HepG2 (cell line): Measurements from ENCODE around the gene ABHD1. TPM values are rescaled to one million over a fixed set of nuclear protein-coding genes. Genes with fewer than 3 reads are reported as not detected.

ENCODE experiments used
- BCL6 ChIP-seq: IDR thresholded peaks from 2 replicates; pipeline ENCODE4 v1.6.1; 2016; ENCODE audit warnings: missing genetic modification reagents, missing compliant biosample characterization
- CHD2 ChIP-seq: IDR thresholded peaks from 2 replicates; pipeline ENCODE4 v1.6.1; 2011; ENCODE audit warnings: low read depth, low read length, improper control_type of control experiment
- HNF1A ChIP-seq, 2 experiments: sonication (generic) in 1 of 2; formaldehyde crosslinking in 1 of 2; IDR thresholded peaks; 2 replicates each; pipeline versions ENCODE4 v1.4.0 to v1.6.1; 2016 to 2020; ENCODE audit warnings: borderline replicate concordance in 1 of 2, low read depth in 1 of 2, mild to moderate bottlenecking in 1 of 2, missing genetic modification reagents in 1 of 2
- HOXA9 ChIP-seq: sonication (generic); formaldehyde crosslinking; IDR thresholded peaks from 2 replicates; pipeline ENCODE4 v1.8.1; 2022; ENCODE audit warnings: missing genetic modification reagents, mild to moderate bottlenecking, moderate library complexity, borderline replicate concordance
- PBX2 ChIP-seq: IDR thresholded peaks from 2 replicates; pipeline ENCODE4 v1.6.1; 2016; ENCODE audit warnings: control low read depth
- PITX1 ChIP-seq: sonication (generic); formaldehyde crosslinking; IDR thresholded peaks from 2 replicates; pipeline ENCODE4 v1.5.1; 2020; ENCODE audit warnings: mild to moderate bottlenecking, missing genetic modification reagents
- TARDBP ChIP-seq: sonication (generic); formaldehyde crosslinking; IDR thresholded peaks from 2 replicates; pipeline ENCODE4 v1.8.0; 2022; ENCODE audit warnings: mild to moderate bottlenecking, missing genetic modification reagents
- TFAP4 ChIP-seq: sonication (generic); IDR thresholded peaks from 2 replicates; pipeline ENCODE4 v1.6.1; 2016; ENCODE audit warnings: low read depth, borderline replicate concordance
- TOE1 ChIP-seq: sonication (generic); formaldehyde crosslinking; IDR thresholded peaks from 2 replicates; pipeline ENCODE4 v1.4.0; 2020; ENCODE audit warnings: mild to moderate bottlenecking, missing genetic modification reagents
- ZBTB43 ChIP-seq: sonication (generic); formaldehyde crosslinking; conservative IDR thresholded peaks from 2 replicates; pipeline ENCODE4 v1.4.0; 2020; ENCODE audit warnings: missing genetic modification reagents
- ZNF12 ChIP-seq: sonication (generic); formaldehyde crosslinking; IDR thresholded peaks from 2 replicates; pipeline ENCODE4 v1.5.0; 2020; ENCODE audit warnings: missing genetic modification reagents
- ZNF24 ChIP-seq: fragments of 450-650 bp; IDR thresholded peaks from 2 replicates; pipeline ENCODE4 v1.6.1; 2017; ENCODE audit warnings: antibody characterized with exemption, mild to moderate bottlenecking
- ZXDC ChIP-seq: sonication (generic); formaldehyde crosslinking; IDR thresholded peaks from 2 replicates; pipeline ENCODE4 v1.5.0; 2020; ENCODE audit warnings: mild to moderate bottlenecking, missing genetic modification reagents
- polyA plus RNA-seq, 8 experiments: library from polyadenylated mRNA; depleted of rRNA in 3 of 8; stranded (reverse) in 7 of 8; unstranded in 1 of 8; fragments of >200 nt; fragmentation: Illumina TruSeq in 4 of 8; extraction: Trizol in 4 of 8; gene quantifications; 2 replicates each; pipeline versions ENCODE4 v1.2.1 to v1.2.3, GENCODE V29; 2011 to 2016; ENCODE audit warnings: low read depth in 4 of 8, missing spikeins in 1 of 8, mixed read lengths in 1 of 8; ENCODE audit not compliant: insufficient read depth in 1 of 8
- total RNA-seq, 5 experiments: library from RNA; depleted of rRNA; stranded (reverse); fragments of >200 nt; fragmentation: Illumina TruSeq; extraction: Trizol; gene quantifications; 2 replicates each; pipeline ENCODE4 v1.2.3, GENCODE V29; 2016; ENCODE audit warnings: low read depth in 1 of 5
- TF ChIP-seq, protein P1 (sequence below): sonication (generic); formaldehyde crosslinking; IDR thresholded peaks from 2 replicates; pipeline ENCODE4 v1.8.1; 2023; ENCODE audit warnings: mild to moderate bottlenecking, missing genetic modification reagents, borderline replicate concordance
- TF ChIP-seq, protein P2 (sequence below): sonication (generic); formaldehyde crosslinking; conservative IDR thresholded peaks from 2 replicates; pipeline ENCODE4 v1.8.0; 2022; ENCODE audit warnings: missing genetic modification reagents

The ABHD1 gene
- total and polyA plus RNA-seq, 2 of the 13 experiments (the other 11 are each of a cell fraction or from before 2014, with no cell fraction given) = 0.04 to 0.81 TPM

DNA sequence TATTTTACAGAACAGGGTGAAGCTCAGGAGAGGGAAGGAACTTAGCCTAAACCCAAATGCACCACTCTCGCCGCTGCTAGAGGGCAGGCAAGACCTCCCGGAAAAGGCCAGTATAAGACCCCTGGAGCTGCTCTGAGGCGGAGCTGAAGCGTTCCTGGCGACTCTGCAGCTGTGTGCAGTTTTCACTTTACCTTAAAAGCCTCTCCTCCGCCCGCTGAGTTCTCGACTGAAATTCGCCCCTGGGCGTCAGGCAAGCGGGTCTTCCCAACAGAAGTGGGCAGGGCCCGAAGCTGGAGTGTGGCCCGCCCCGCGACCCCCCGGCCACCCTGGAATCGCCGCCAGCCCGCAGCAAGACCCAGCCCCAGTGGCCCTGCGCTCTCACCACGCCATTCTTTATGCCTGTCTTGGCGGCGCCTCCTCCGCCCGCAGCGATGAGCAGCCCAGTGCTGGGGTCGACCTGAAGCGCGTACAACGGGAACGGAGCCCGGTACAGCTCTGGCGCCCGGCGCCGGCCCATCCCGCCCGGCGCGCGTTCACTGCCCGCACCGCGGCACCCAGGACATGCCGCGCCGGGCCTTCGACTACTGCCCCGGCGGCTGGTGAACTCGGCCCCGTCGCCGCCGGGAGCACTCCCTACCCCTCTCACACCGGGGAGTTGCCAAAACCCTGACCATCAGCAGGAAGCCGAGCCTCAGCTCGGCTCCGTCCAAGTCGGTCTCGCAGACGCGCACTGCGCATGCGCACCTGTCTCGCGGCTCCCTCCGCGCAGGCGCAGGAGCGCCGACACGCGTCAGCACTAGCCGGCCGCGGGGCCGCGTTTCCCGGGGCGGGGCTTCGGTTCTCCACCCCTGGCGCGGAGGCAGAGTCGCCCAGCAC is 10.5 kb downstream of the ABHD1 start, which contains the start of gene PREB (continued):
- TF ChIP-seq, protein P1, sequence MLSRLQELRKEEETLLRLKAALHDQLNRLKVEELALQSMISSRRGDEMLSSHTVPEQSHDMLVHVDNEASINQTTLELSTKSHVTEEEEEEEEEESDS (CRISPR knock-in tag) = no peak
- TF ChIP-seq PITX1 (no peak), CHD2 (no peak), PBX2 (CRISPR knock-in tag) (no peak), BCL6 (CRISPR knock-in tag) (no peak), ZNF12 (CRISPR knock-in tag) (no peak; the same call in 1 of the 2 replicates), ZNF24 (no peak), TARDBP (CRISPR knock-in tag) (no peak; the same call in 1 of the 2 replicates), HOXA9 (CRISPR knock-in tag) (no peak), HNF1A (IDR thresholded peaks at IDR 0.05; ENCODE audit: low read depth) (no peak), HNF1A (CRISPR knock-in tag; IDR thresholded peaks at IDR 0.05; ENCODE audit: borderline replicate concordance) (0 out of 2 replicates have a peak, but pooled peaks have one; percentile 18), TOE1 (CRISPR knock-in tag) (no peak), ZXDC (CRISPR knock-in tag) (no peak), ZBTB43 (CRISPR knock-in tag) (0 out of 2 replicates have a peak, but pooled peaks have one; percentile 31), TFAP4 (no peak)
- TF ChIP-seq, protein P2, sequence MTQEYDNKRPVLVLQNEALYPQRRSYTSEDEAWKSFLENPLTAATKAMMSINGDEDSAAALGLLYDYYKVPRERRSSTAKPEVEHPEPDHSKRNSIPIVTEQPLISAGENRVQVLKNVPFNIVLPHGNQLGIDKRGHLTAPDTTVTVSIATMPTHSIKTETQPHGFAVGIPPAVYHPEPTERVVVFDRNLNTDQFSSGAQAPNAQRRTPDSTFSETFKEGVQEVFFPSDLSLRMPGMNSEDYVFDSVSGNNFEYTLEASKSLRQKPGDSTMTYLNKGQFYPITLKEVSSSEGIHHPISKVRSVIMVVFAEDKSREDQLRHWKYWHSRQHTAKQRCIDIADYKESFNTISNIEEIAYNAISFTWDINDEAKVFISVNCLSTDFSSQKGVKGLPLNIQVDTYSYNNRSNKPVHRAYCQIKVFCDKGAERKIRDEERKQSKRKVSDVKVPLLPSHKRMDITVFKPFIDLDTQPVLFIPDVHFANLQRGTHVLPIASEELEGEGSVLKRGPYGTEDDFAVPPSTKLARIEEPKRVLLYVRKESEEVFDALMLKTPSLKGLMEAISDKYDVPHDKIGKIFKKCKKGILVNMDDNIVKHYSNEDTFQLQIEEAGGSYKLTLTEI = no peak
